Ascending aorta (tissue), 2 donors: Measurements from ENCODE around the gene GSG1. TPM values are rescaled to one million over a fixed set of nuclear protein-coding genes. Genes with fewer than 3 reads are reported as not detected.

Experiments used
- DNase-seq, 2 donors: peaks; one replicate each; pipeline ENCODE4 v3.0.0-alpha.2; 2019; ENCODE audit warnings: low spot score in 2 of 2
- H3K27ac ChIP-seq, 2 donors: fragments of 200-600 bp; sonication (generic); one replicate each; pipeline ENCODE4 v1.5.1; 2016 to 2017; ENCODE audit warnings: mild to moderate bottlenecking in 1 of 2
- H3K27me3 ChIP-seq: fragments of 200-600 bp; sonication (generic); one replicate; pipeline ENCODE4 v1.5.1; 2017
- H3K36me3 ChIP-seq, 2 donors: fragments of 200-600 bp; sonication (generic); one replicate each; pipeline ENCODE4 v1.5.1; 2016
- H3K4me1 ChIP-seq, 2 donors: fragments of 200-600 bp; sonication (generic); one replicate each; pipeline ENCODE4 v1.5.1; 2016 to 2017; ENCODE audit warnings: mild to moderate bottlenecking in 1 of 2
- H3K4me3 ChIP-seq, 2 donors: fragments of 200-600 bp; sonication (generic); one replicate each; pipeline ENCODE4 v1.5.1; 2016 to 2017; ENCODE audit warnings: mild to moderate bottlenecking in 1 of 2
- H3K9me3 ChIP-seq, 2 donors: fragments of 200-600 bp; sonication (generic); one replicate each; pipeline ENCODE4 v1.5.1; 2016
- CTCF ChIP-seq, 3 experiments: fragments of 200-600 bp in 2 of 3; fragments of 450-650 bp in 1 of 3; sonication (generic) in 2 of 3; IDR thresholded peaks; one replicate each; pipeline ENCODE4 v1.5.1; 2016 to 2019; ENCODE audit warnings: antibody characterized with exemption in 3 of 3, mild to moderate bottlenecking in 1 of 3, moderate library complexity in 1 of 3
- intact Hi-C: fragments of 100-400 bp; cut with DNase I; formaldehyde crosslinking; loops from one replicate; pipeline ENCODE4 v1.15.1; 2023
- total RNA-seq: library from RNA; depleted of rRNA; stranded (reverse); fragments of >200 nt; gene quantifications from one replicate; pipeline ENCODE4 v1.1.0, GENCODE V29; 2016

GSG1 gene
- total RNA-seq, 1 donor from 2014 or later, result not detected

GRCh38 chr12:13112968-13113367, 9.5 kb upstream of the GSG1 start:
- intact Hi-C loops, result no loop called here
- H3K36me3 ChIP-seq, result no peaks in the 10 kb centered on the region
- H3K4me1 ChIP-seq, result peaks cover 0 to 6% of the 10 kb centered on the region in 2 donors
- H3K9me3 ChIP-seq, result no peaks in the 10 kb centered on the region
- no peak overlapping the region for H3K4me3 ChIP-seq
- no peak for DNase-seq
- no peak for TF ChIP-seq CTCF (IDR thresholded peaks at IDR 0.05)
- no peaks in the 10 kb centered on the region for H3K27me3 ChIP-seq
- no peak overlapping the region for H3K27ac ChIP-seq

GRCh38 chr12:13106666-13107065, 3.2 kb upstream of the GSG1 start:
- H3K36me3 ChIP-seq, result no peaks in the 10 kb centered on the region
- no peak overlapping the region for H3K27ac ChIP-seq
- peaks cover 0 to 9% of the 10 kb centered on the region in 2 donors for H3K4me1 ChIP-seq
- TF ChIP-seq CTCF (IDR thresholded peaks at IDR 0.05), result no peak
- intact Hi-C loops, result loop anchor here (10.0 kb wide), 2 partner anchors 292 to 382 kb away; partner anchors contain the start of gene DDX47
- H3K27me3 ChIP-seq, result no peaks in the 10 kb centered on the region
- H3K4me3 ChIP-seq, result no peak overlapping the region
- no peaks in the 10 kb centered on the region for H3K9me3 ChIP-seq
- DNase-seq, result no peak

- Histone ChIP-seq H3K27ac (no peak overlapping the region), H3K4me3 (no peak overlapping the region), H3K27me3 (no peaks in the 10 kb centered on the region), H3K4me1 (peaks cover 0 to 13% of the 10 kb centered on the region in 2 donors), H3K36me3 (no peaks in the 10 kb centered on the region), H3K9me3 (no peaks in the 10 kb centered on the region)
- no peak for DNase-seq
- intact Hi-C loops, result loop anchor here (10.0 kb wide), 2 partner anchors 291 to 381 kb away; partner anchors contain the start of gene DDX47
- TF ChIP-seq CTCF (IDR thresholded peaks at IDR 0.05), result no peak
Observed at GRCh38 chr12:13105781-13106180, 2.3 kb upstream of the GSG1 start.

- no peaks in the 10 kb centered on the region for H3K27me3 ChIP-seq
- intact Hi-C loops, result loop anchor here (10.0 kb wide), 2 partner anchors 290 to 380 kb away; partner anchors contain the start of gene DDX47
Observed at GRCh38 chr12:13104409-13104808, 942 bp upstream of the GSG1 start.

GRCh38 chr12:13102461-13103195, 839 bp downstream of the GSG1 start:
- Histone ChIP-seq H3K9me3 (no peaks in the 10 kb centered on the region), H3K36me3 (no peaks in the 10 kb centered on the region), H3K4me1 (peaks cover 10 to 34% of the 10 kb centered on the region in 2 donors), H3K27me3 (no peaks in the 10 kb centered on the region), H3K4me3 (no peak overlapping the region), H3K27ac (peak overlapping the region; percentile 92 to 94)
- intact Hi-C loops, result loop anchor here (10.0 kb wide), 2 partner anchors 288 to 378 kb away; partner anchors contain the start of gene DDX47
- no peak for DNase-seq
- no peak for TF ChIP-seq CTCF (IDR thresholded peaks at IDR 0.05)

More at GRCh38 chr12:13104409-13104808, 942 bp upstream of the GSG1 start:
- Histone ChIP-seq H3K27ac (no peak overlapping the region), H3K36me3 (no peaks in the 10 kb centered on the region), H3K9me3 (no peaks in the 10 kb centered on the region), H3K4me1 (peaks cover 6 to 21% of the 10 kb centered on the region in 2 donors), H3K4me3 (no peak overlapping the region)
- DNase-seq, result no peak
- TF ChIP-seq CTCF (IDR thresholded peaks at IDR 0.05), result no peak
